ENCODE measurements around the gene SCAP.
A peak's percentile ranks its signal among the peaks of the same experiment; 100 is the strongest.
"Not testable (repeated sequence)": the region's sequence is repeated elsewhere in the genome, so short reads cannot be mapped to it uniquely, and the experiment has no call there.

Gene SCAP

GRCh38 chr3:47475570-47476329, at the start of gene SCAP:
TSS of gene SCAP (minus strand) at chr3:47475941. CDS start at chr3:47442993, 32,948 bp downstream.
- DNase-seq (ENCODE audit: low read depth), result peak; percentile 69

- no peak for DNase-seq (ENCODE audit: low read depth)
Observed at GRCh38 chr3:47523310-47524073, 47.8 kb upstream of the SCAP start.

- DNase-seq (ENCODE audit: low read depth), result peak; percentile 74
Observed at GRCh38 chr3:47522082-47522987, 46.6 kb upstream of the SCAP start.

GRCh38 chr3:47520756-47521155, 45.0 kb upstream of the SCAP start:
- DNase-seq (ENCODE audit: low read depth), result no peak

- DNase-seq (ENCODE audit: low read depth), result no peak
Observed at GRCh38 chr3:47517937-47518336, 42.2 kb upstream of the SCAP start.

- DNase-seq (ENCODE audit: low read depth), result no peak
Observed at GRCh38 chr3:47515864-47516319, 40.2 kb upstream of the SCAP start.

- DNase-seq (ENCODE audit: low read depth), result no peak
Observed at GRCh38 chr3:47515100-47515499, 39.4 kb upstream of the SCAP start.

- DNase-seq (ENCODE audit: low read depth), result peak; percentile 90
Observed at GRCh38 chr3:47513125-47513929, 37.6 kb upstream of the SCAP start, which contains the start of gene ELP6. TSS of gene ELP6 (minus strand) at chr3:47513712. CDS start at chr3:47513590, 122 bp downstream.

- no peak for DNase-seq (ENCODE audit: low read depth)
Observed at GRCh38 chr3:47512416-47513124, 36.8 kb upstream of the SCAP start.

GRCh38 chr3:47505267-47505666, 29.5 kb upstream of the SCAP start:
- DNase-seq (ENCODE audit: low read depth), result not testable (repeated sequence)

- DNase-seq (ENCODE audit: low read depth), result no peak
Observed at GRCh38 chr3:47504113-47504512, 28.4 kb upstream of the SCAP start.

- DNase-seq (ENCODE audit: low read depth), result no peak
Observed at GRCh38 chr3:47503033-47503432, 27.3 kb upstream of the SCAP start.

- no peak for DNase-seq (ENCODE audit: low read depth)
Observed at GRCh38 chr3:47496892-47497291, 21.2 kb upstream of the SCAP start.

- DNase-seq (ENCODE audit: low read depth), result no peak
Observed at GRCh38 chr3:47495886-47496285, 20.1 kb upstream of the SCAP start.

GRCh38 chr3:47495111-47495510, 19.4 kb upstream of the SCAP start:
- DNase-seq (ENCODE audit: low read depth), result no peak

- no peak for DNase-seq (ENCODE audit: low read depth)
Observed at GRCh38 chr3:47491777-47492176, 16.0 kb upstream of the SCAP start.

- no peak for DNase-seq (ENCODE audit: low read depth)
Observed at GRCh38 chr3:47491186-47491585, 15.4 kb upstream of the SCAP start.

GRCh38 chr3:47487265-47487664, 11.5 kb upstream of the SCAP start:
- DNase-seq (ENCODE audit: low read depth), result no peak

- no peak for DNase-seq (ENCODE audit: low read depth)
Observed at GRCh38 chr3:47485812-47486211, 10.1 kb upstream of the SCAP start.

- DNase-seq (ENCODE audit: low read depth), result no peak
Observed at GRCh38 chr3:47482366-47482765, 6.6 kb upstream of the SCAP start.

- DNase-seq (ENCODE audit: low read depth), result not testable (repeated sequence)
Observed at GRCh38 chr3:47481763-47482162, 6.0 kb upstream of the SCAP start.
